Stimulated activated CD4-positive, alpha-beta T cell treated with anti-CD3 and anti-CD28 coated beads, Interleukin-2, amount 100 ng/mL, for 24 hours (primary cell): ENCODE results near the gene FOXB1.
A peak's percentile ranks its signal among the peaks of the same experiment; 100 is the strongest.

Experiments
- DNase-seq, 2 donors: peaks; one replicate each; pipeline ENCODE4 v3.0.0-alpha.2; 2020

Gene FOXB1

GRCh38 chr15:60004009-60004845, at the start of gene FOXB1:
Gene FOXB1, plus strand, starts transcription at chr15:60004311. Its CDS starts 653 bp downstream, at chr15:60004964.
- DNase-seq = peak in 1 of 2 donors; percentile 44

DNA sequence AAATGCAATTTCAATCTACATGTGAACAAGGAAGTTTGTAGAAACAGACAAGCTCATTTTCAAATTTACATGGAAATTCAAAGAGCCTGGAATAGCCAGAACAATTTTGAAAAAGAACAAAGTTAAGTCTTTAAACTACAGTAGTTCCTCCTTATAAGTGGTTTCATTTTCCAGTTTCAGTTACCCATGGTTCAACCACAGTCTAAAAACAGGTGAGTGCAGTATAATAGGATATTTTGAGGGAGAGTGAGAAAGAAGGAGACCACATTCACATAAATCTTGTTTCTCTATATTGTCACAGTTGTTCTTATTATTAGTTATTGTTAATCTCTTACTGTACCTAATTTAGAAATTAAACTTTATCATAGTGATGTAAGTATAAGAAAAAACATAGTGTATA, 45.8 kb upstream of the FOXB1 start:
- DNase-seq = no peak

GRCh38 chr15:59960318-59960717, 43.8 kb upstream of the FOXB1 start:
- no peak for DNase-seq

DNA sequence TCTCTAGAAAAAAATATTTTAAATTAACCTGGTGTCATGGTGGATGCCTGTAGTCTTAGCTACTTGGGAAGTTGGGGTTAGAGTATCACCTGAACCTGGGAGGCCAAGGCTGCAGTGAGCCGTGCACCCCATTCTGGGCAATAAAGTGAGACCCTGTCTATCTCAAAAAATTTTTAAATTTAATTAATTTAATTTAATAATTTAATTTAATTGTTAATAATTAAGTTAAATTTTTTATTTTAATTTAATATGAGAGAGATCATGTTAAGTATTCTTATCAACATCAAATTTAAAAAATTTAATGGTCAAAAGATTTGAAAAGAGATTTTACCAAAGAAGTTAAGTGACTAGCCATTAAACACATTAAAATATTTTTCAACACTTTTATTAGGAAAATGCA, 40.8 kb upstream of the FOXB1 start:
- DNase-seq = no peak

DNA sequence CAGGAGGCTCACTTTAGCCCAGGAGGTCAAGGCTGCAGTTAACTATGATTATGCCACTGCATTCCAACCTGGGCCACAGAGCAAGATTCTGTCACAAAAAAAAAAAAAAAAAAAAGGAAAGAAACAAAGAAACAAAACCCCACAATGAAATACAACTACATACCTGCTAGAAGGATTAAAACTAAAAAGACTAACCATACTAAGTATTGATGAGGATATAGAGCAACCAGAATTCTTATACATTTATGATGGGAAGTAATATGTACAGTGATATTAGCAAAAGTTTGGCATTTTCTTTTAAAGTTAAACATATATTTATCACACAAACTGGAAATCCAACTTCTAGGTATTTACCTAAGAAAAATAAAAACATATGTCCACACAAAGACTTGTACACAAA, 40.2 kb upstream of the FOXB1 start:
- DNase-seq = no peak

- DNase-seq = no peak
Measured at GRCh38 chr15:59965741-59966140, 38.4 kb upstream of the FOXB1 start.

DNA sequence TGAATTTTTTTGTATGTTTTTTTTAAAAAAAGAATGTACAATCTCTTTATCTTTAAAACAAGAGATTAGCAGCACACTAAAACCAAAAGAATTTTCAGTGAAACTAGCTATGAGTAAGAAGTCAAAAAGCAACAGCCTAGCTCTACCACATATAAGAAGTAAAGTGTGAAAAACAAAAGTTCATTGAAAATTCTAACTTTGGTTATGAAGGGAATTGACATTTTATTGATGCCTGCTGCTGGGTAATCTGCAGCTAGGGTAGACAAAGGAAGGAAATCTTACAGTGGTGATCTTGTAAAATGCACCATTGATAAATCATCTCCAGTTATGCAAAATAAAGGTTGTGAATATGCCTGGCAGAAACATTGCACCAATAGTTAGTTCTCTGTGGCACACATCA, 37.8 kb upstream of the FOXB1 start:
- no peak for DNase-seq

DNA sequence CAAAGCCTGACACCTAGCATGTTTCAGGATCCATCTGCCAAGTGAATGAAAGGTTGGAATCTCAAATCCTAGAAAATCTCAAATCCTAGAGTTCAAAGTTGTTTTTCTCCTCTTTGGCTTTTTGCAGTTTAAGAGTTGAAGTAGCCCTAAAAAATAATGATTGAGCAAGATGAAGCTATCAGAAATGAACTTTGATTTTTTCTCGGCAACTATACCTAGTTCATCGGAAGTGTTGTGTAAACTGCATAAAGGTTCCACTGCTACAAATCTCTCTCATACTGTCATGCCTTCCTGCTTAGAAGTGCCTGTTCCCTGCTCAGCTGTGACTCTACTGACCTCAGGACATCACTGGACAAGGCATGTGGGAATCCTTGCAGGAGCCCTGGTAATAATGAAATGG, 35.8 kb upstream of the FOXB1 start:
- DNase-seq = no peak

- no peak for DNase-seq
Measured at GRCh38 chr15:59972241-59972640, 31.9 kb upstream of the FOXB1 start.

DNA sequence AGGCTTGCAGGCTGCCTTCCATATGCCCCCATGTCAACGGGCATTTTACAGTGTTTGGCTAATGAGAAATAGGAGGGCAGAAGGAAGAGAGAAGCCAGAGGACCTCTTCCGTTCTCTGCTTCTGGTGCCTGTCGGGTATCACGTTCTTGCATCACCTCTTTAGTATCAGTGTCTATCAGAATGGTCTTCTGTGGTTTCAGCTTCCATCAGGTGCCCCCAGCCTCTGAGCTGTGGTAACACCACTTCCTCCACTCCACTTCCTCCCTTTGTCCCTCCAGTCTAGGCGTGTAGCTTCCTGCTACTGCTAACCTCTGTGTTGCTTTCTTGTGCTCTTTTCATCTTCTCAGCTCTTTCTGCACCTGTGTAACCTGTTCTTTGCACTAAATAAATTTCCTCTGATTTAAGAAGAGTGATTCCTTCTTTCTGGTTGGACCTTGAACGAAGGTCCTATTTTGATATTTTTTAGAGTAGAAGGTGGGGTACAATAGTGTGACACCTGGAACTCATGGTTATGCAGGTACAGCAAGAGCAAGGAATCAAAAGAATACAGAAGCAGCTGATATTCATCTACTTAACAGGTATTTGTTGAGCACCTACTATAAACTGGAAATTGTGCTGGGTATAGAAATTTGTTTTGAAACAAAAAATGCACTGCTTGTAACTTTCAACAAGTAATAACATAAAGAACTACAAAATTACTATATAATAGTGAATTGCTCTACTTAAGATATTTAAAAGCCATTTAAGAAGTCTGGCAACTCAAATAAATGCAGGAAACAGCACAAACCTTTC, 27.4 kb upstream of the FOXB1 start:
- DNase-seq = peak in 1 of 2 donors; percentile 40

- DNase-seq = no peak
Measured at GRCh38 chr15:59991834-59992233, 12.3 kb upstream of the FOXB1 start.

DNA sequence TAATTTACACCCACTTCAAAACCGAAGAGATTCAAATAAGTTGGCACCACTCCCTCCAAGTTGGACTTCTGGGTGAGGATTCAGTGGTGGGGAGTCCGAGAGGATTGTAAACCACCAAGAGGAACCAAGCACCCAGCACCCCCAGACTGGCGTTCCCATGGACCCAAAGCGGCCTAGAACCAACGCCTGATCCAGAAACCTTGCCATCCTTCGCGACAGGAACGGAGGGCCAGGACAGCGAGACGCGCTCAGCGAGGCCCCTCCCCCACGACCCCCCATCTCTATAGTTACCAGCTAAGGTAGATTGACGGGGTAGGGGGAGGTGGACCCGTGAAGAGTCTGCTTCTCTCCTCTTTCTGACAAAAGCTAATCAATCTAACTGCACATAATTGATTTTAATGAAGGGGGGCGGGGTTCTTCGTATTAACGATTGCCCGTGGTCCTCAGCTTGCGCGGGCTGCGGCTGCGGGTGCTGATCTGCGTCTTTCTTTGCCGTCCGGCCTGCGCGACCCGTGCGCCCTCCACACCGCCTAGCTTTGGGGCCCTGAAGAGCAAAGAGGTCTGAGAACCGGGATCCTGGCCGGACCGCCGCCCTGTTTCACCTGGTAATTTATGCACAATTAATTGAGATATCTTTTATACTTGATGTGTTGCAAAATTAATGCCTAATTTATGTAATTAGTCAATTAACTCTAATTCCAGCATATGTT, 10.9 kb upstream of the FOXB1 start:
- DNase-seq = no peak

DNA sequence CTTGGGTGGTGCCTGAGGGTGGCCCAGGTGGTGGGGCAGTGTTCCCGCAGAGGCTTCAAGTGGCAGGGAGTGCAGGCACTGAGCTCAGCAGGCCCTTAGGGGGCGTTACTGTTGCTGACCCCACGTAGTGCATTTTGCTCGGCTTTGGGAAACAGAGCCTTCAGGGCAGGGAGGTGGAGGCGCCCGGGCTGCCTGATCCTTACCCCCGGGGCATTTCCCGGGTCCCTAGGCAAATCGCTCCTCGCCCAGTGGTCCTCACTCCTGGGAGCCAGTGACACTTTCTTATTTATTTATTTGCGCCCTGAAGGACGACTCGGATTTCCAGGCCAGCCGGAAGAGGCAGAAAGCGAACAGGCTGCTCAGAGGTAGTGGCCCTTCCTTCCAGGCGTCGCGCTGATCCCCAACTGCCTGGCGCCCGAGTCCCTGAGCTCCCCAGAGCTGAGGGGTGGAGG, 10.1 kb upstream of the FOXB1 start:
- peak in 1 of 2 donors; percentile 15 for DNase-seq

DNA sequence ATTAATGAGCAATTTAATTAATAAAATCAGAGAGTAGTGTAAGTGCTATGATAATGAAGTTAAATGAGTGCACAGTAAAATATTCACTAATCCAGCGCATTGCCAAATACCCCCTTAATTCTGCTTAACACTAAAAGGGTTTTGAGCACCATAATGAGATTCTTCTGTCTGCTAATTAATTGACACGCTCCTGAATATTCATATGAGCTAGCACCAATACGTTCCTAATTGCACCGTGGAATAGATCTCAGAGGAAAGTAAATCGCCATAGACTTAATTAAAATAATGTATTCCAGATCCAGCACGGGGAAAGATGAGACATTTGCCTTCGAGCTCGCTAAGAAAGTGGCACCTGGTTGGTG, 9.6 kb upstream of the FOXB1 start:
- no peak for DNase-seq

- peak in 1 of 2 donors; percentile 12 for DNase-seq
Measured at GRCh38 chr15:59994888-59995557, 9.1 kb upstream of the FOXB1 start.

GRCh38 chr15:59995568-59996297, 8.4 kb upstream of the FOXB1 start:
- DNase-seq = no peak

DNA sequence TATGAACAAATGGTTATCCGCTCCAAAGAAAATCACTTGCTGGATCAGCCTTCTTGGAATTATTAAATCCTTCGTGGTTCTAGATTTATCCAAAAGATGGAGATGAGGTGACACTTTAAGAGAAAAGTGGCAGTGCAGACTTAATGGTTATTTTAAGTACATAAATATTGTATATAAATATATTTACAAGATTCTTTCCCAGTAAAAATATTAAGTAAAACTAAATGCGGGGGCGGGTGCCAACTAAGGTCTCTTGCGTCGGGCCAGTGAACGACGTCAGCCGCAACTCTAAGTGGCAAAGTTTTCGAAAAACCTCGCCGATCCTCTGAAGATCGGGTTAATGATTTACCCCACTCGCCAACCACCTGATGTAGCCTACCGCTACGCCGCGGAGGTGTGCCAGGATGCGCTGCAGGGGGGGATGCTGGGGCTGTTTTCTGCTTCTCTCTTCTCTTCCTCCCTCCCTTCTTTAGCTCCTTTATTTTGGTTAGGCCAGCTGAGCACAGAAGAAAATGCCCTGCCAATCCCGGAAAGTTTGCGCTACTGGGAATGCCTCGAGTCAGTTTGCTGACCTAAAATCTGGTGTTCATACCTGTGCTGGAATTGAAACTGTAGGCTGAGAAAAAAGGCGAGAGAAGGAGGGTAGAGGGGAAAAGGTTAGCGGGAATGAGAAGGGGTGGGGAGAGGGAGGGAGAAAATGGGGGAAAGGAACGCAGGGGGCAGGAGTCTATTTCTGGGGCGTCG, 7.6 kb upstream of the FOXB1 start:
- peak in 1 of 2 donors; percentile 10 for DNase-seq

GRCh38 chr15:59997070-59997701, 6.9 kb upstream of the FOXB1 start:
- DNase-seq = peak; percentile 52 to 75

GRCh38 chr15:59998305-59998949, 5.7 kb upstream of the FOXB1 start:
- no peak for DNase-seq

GRCh38 chr15:59998950-59999611, 5.0 kb upstream of the FOXB1 start:
- DNase-seq = no peak
